ENCODE measurements around the gene NGEF. TPM values are rescaled to one million over a fixed set of nuclear protein-coding genes. Genes with fewer than 3 reads are reported as not detected.

The NGEF gene
- total RNA-seq, 2 donors from 2014 or later = 0.81 to 3.6 TPM

- Histone ChIP-seq H3K27me3 (replicated peaks; ENCODE audit: insufficient read depth) (no peaks in the 10 kb centered on the region), H3K36me3 (no peaks in the 10 kb centered on the region), H3K4me1 (ENCODE audit: control insufficient read depth in 1 of 2, low read depth in 2 of 2) (peaks cover 3 to 11% of the 10 kb centered on the region in 2 donors), H3K27ac (no peak overlapping the region), H3K4me3 (no peak overlapping the region), H3K9me3 (no peaks in the 10 kb centered on the region)
- no peak for ATAC-seq (ENCODE audit: insufficient number of reproducible peaks, low FRiP score, low read depth)
- no peak for TF ChIP-seq CTCF (IDR thresholded peaks at IDR 0.05)
- no peak for DNase-seq (ENCODE audit: low spot score)
Observed at GRCh38 chr2:232983669-232984140, 29.4 kb downstream of the NGEF start.

GRCh38 chr2:232982926-232983668, 30.0 kb downstream of the NGEF start:
- DNase-seq (ENCODE audit: low spot score) (no peak), ATAC-seq (ENCODE audit: insufficient number of reproducible peaks, low FRiP score, low read depth) (no peak)
- Histone ChIP-seq H3K4me1 (ENCODE audit: control insufficient read depth in 1 of 2, low read depth in 2 of 2) (peaks cover 1 to 5% of the 10 kb centered on the region in 2 donors), H3K4me3 (no peak overlapping the region), H3K36me3 (no peaks in the 10 kb centered on the region), H3K9me3 (no peaks in the 10 kb centered on the region), H3K27me3 (replicated peaks; ENCODE audit: insufficient read depth) (no peaks in the 10 kb centered on the region), H3K27ac (no peak overlapping the region)
- no peak for TF ChIP-seq CTCF (IDR thresholded peaks at IDR 0.05)

- Histone ChIP-seq H3K4me3 (no peak overlapping the region), H3K36me3 (no peaks in the 10 kb centered on the region), H3K27me3 (replicated peaks; ENCODE audit: insufficient read depth) (no peaks in the 10 kb centered on the region), H3K4me1 (ENCODE audit: control insufficient read depth in 1 of 2, low read depth in 2 of 2) (no peaks in the 10 kb centered on the region), H3K27ac (no peak overlapping the region), H3K9me3 (no peaks in the 10 kb centered on the region)
- no peak for TF ChIP-seq CTCF (IDR thresholded peaks at IDR 0.05)
- ATAC-seq (ENCODE audit: insufficient number of reproducible peaks, low FRiP score, low read depth) = no peak
- DNase-seq (ENCODE audit: low spot score) = no peak
Observed at GRCh38 chr2:232981767-232982360, 31.2 kb downstream of the NGEF start.

- H3K9me3 ChIP-seq = no peaks in the 10 kb centered on the region
- H3K27me3 ChIP-seq (replicated peaks; ENCODE audit: insufficient read depth) = no peaks in the 10 kb centered on the region
- H3K27ac ChIP-seq = no peak overlapping the region
- H3K4me1 ChIP-seq (ENCODE audit: control insufficient read depth in 1 of 2, low read depth in 2 of 2) = no peaks in the 10 kb centered on the region
- no peaks in the 10 kb centered on the region for H3K36me3 ChIP-seq
- H3K4me3 ChIP-seq = no peak overlapping the region
- ATAC-seq (ENCODE audit: insufficient number of reproducible peaks, low FRiP score, low read depth) (no peak), DNase-seq (ENCODE audit: low spot score) (no peak)
- TF ChIP-seq CTCF (IDR thresholded peaks at IDR 0.05) = no peak
Observed at GRCh38 chr2:232981356-232981755, 31.7 kb downstream of the NGEF start.

GRCh38 chr2:232980683-232981082, 32.4 kb downstream of the NGEF start:
- no peak overlapping the region for H3K4me3 ChIP-seq
- H3K9me3 ChIP-seq = no peaks in the 10 kb centered on the region
- ATAC-seq (ENCODE audit: insufficient number of reproducible peaks, low FRiP score, low read depth) (no peak), DNase-seq (ENCODE audit: low spot score) (no peak)
- H3K4me1 ChIP-seq (ENCODE audit: control insufficient read depth in 1 of 2, low read depth in 2 of 2) = no peaks in the 10 kb centered on the region
- H3K27me3 ChIP-seq (replicated peaks; ENCODE audit: insufficient read depth) = no peaks in the 10 kb centered on the region
- no peaks in the 10 kb centered on the region for H3K36me3 ChIP-seq
- TF ChIP-seq CTCF (IDR thresholded peaks at IDR 0.05) = no peak
- no peak overlapping the region for H3K27ac ChIP-seq

Measured in thoracic aorta (tissue), 2 donors.